ENCODE measurements around the gene UCK1.

UCK1 gene

GRCh38 chr9:131530920-131531832 is at the start of gene UCK1:
Gene UCK1 (minus strand): TSS chr9:131531263. CDS start chr9:131531174, 89 bp downstream.
- DNase-seq = peak; percentile 69

DNA sequence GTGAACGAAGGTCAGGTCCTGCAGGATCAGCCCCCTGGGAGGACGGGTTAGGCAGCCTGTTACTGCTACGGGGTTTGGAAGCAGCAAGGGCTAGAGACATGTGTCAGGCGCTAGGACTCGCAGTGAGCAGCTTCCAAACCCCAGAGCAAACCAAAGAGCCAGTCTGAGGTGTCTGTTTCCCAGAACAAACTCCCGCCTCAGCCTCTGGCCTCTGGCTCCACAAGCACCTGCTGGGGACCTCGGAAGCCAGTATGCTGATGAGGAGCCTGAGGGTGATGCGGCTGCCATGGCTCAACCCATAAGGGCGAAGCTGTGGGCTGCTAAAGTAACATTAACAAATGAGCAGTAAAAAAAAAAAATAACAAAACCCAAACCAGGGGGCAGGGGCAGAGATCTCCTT is 49.3 kb upstream of the UCK1 start:
- no peak for DNase-seq

DNA sequence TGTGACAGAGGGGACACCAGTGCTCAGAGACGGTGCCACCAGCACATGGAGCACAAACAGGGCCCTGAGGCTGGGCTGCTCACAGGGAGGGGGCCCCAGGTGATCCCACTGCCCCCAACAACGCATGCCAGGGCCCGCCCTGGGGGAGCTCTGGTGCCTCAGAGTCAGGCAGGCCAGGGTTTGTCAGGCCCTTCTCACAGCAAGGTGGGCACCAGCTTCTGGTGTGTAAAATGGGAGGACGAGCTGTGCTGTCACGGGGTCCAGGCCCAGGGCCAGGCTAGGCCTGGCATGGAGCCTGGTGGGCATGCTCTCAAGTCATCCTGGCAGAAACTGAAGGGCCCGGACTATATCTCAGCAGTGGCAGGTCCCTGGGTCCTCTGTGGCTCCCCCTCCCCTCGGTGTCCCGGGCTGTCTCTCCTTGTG is 48.7 kb upstream of the UCK1 start:
- no peak for DNase-seq

DNA sequence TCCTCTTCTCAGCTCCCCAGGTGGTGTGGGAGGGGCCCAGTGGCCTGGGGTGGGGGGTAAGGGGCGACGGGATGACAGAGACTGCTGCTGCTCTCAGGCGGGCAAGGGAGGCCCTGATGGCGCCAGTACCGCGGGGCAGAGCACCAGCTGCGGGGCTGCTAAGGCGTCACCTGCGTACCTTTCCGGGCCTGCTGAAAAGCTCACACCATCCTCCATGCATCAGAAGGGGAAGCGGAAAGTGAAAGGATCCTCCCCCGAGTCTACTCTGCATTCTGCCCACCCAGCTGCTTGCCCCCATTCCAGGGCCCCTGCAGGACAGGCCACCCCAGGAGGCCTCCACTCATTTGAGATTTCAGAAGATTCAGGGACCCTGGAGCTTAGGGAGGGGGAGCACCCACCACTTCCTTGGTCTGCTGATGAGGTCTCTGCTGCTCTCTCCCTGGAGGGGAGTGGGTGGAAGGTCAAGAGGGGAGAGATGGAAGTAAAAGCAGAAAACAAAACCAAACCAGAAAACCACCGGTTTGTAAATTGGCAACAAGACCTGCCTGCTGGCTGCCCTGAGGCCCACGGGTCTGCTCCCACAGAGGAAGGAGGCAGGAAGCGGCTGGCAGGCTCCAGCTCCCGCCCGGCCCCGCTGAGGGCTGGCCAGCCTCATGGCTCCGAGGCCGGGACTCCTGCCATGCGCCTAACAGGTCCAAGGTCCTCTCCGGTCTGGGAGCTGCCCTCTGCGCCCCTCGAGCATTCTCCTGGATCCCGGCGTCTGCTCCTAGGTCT is 47.9 kb upstream of the UCK1 start:
- no peak for DNase-seq

DNA sequence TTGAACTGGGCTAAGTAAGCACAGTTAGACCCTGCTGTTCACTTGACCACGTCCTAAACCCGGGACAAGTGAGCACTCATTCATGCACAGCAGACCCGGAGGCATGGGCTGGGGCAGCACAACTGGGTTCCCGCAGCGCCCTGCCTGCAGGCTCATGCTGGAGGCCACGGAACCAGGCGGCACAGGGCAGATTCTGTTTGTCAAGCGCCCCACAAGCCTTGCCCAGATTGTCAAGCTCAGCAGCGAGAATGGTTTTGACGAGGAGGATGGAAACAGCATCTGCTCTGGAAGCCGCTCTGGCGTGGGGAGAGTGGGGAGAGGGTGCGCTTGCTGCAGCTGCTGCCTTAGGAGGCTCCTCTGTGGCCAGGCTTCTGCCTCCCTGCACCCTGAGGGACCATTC is 47.0 kb upstream of the UCK1 start:
- DNase-seq = no peak

DNA sequence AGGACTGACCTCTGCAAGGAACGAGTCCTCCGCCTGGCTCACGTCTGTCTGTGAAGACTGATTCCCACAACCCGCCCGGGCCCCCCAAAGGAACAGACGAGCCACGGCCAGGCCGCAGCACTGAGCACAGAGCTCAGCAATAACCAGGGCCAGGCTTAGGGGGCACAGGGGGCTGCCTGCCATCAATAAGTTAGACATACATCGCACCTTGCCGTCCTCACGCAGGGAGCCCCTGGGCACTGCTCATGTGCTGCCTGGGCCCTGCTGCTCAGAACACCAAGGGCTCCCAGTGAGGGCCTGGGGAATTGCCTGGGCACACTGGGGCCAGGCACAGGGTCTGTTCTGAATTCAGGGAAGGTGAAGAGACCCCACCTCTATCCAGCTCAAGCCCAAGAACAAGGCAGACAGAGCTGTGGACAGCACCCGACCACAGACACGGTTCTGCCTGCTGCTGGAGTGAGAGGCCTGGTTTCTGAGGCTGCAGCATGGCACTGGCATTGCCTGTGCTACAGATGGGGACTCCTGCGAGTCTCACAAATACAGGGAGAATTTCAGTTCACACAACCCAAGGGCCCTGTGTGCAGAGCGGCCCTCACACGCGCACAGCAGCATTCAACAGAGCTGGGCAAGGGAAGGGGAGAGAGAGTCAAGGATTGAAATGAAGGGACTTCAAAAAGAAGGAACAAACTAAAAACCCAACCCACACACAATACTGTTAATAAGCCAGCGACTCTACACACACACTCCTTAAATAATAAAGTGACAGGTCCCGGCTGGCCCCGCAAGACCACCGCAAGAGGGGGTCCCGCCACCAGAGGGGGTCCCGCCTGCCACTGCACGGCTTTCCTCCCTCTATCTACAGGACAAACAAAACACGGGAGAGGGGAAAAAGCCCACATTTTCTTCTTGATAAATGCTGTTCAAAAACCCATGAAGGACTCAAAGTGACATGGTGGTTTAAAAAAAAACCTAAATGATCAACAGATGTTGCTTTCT is 46.2 kb upstream of the UCK1 start:
- no peak for DNase-seq

DNA sequence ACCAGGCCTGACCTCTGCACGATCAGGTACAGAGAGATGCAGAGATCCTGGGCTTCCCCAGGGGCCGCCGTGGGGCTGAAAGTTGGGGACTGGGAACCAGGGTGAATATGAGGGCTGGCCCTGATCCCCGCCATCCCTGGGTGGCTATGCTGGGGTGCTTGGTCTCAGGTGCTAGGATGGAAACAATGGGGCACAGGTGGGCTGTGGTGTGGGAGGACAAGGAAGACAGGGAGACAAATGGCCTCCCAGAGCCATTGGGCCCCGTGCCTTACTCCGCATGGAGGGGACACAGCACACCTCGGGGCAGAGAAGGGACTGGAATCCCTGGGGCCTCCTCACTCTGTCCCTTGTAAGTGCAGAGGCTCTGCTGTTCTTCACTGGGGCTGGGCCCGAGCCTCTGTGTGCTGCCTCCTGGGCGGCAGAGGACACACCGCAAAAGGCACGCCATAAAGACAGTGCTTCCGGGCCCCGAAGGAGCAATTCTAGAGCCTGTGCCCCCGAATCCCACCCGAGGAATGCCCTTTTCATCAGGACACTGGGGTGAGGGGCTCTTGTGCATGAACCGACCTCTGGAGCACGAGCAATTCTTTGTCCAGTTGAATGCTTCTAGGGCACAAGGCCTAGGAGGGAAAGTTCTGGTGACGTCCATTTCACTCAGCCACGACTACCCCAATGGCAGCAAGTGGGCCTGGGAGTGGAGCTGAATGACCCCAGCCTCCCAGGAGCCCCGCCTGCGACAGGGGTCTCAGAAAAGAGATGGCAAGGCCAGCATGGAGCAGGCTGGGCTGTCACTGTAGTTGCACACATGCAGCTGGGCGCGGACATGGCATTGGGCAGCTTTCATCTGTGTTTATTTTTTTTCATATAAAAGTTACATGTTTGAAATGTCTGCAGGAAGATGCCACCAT is 45.1 kb upstream of the UCK1 start:
- DNase-seq = no peak

DNA sequence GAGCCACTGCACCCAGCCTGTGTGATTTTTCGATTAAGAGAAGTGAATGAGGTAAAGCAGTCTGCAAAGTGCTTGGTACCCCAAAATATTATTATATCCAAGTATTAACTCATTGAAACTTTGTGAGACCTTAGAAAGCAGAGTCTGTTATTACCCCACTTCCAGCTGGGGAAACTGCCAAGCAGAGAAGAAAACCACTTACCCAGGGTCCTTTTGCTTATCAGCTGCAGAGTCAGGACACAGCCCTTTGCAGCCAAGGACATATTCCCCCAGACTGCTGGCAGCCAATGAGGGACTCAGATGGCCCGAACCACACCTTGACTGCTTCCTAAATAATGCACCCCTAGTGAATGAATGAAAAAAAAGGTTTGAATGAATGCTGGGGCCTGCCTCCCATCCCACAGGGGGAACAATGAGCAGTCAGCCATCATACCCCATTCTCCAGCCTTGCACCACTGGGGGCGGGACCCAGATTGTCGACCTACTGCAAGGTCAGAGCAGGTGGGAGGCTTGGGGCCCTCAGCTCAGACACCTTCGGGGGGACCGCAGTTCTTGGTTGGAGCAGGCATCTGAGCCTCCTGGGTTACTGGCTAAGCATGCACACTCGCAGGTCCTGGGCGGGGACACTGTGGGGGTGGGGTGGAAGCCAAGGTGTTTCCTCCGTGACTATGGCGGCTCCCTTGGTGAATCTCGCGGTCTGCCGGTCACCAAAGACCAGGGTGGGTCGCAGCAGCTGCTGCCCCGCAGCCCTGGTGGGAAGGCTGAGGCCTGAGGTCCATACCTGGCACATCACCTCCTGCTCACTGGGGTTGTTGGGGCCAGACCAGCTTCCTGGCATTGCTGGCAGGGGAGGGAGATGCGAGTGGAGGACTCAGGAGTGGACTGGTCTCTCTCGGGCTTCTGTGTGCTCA is 43.9 kb upstream of the UCK1 start:
- DNase-seq = no peak

DNA sequence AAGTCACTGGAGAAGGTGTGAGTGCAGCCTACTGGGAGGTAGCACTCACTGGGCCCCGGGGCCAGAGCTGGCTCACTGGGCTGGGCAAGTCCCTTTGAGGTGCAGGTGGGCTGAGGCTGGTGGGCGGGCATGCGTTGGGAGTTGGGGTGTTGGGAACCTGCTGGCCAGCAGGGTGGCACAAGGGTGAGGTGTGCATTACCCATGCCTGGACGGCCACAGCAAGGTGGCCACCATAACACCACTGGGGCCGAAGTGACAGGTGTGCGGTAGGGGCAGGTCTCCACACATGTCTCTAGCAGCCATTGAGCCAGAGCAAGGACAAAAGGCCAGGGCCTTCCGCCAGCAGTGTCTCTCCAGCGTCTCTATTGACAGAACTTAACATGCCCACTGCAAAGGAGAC is 36.8 kb upstream of the UCK1 start:
- no peak for DNase-seq

- no peak for DNase-seq
These were observed 35.1 kb upstream of the UCK1 start for GRCh38 chr9:131566158-131566557.

- DNase-seq = no peak
These were observed 34.3 kb upstream of the UCK1 start for GRCh38 chr9:131565369-131565768.

GRCh38 chr9:131562032-131562959 is 31.2 kb upstream of the UCK1 start:
- DNase-seq = no peak

DNA sequence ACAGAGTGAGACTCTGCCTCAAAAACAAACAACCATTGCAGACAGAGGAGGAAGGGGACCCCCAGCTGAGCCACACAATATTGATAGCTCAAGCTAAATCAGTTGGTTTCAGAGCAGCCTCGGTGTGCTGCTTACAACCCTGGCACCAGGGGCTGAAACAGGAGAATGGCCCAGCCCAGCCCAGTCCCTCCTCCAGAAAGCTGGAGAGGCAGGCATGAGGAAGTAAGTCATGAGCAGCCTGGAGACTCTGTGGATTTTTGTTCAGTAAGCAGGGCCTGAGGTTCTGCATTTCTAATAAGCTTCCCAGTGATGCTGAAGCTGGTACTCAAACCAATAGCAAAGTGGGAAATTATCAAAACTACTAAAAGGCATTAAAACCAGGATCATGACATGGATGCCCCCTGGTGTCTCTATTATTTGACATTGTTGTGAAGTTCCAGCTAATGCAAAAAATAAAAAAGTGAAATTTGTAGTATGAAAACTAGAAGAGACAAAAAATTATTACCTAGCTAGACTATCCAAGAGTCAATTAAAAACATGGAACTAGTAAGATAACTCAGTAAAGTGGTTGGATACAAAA is 28.4 kb upstream of the UCK1 start:
- no peak for DNase-seq

- DNase-seq = no peak
These were observed 26.9 kb upstream of the UCK1 start for GRCh38 chr9:131557855-131558548.

- DNase-seq = no peak
These were observed 25.0 kb upstream of the UCK1 start for GRCh38 chr9:131555841-131556673.

- no peak for DNase-seq
These were observed 23.8 kb upstream of the UCK1 start for GRCh38 chr9:131554843-131555351.

All from NCI-H1105 treated with DMSO at 0.1 percent for 48 hours (cell line).